Fibroblast of the conjunctiva (primary cell): ENCODE results near the gene CSDE1.

Source experiments
- DNase-seq: peaks from one replicate; pipeline ENCODE4 v3.0.0-alpha.2; 2010; ENCODE audit warnings: low read depth

Gene CSDE1

GRCh38 chr1:114701931-114702330 is 55.9 kb downstream of the CSDE1 start:
- DNase-seq, result no peak

- no peak for DNase-seq
Observed at GRCh38 chr1:114700036-114700600, 57.7 kb downstream of the CSDE1 start.

GRCh38 chr1:114696810-114697209 is 61.0 kb downstream of the CSDE1 start:
- no peak for DNase-seq

GRCh38 chr1:114695430-114696058 is 62.2 kb downstream of the CSDE1 start, which contains the start of gene AMPD1:
AMPD1 (minus strand) TSS chr1:114695546; CDS start chr1:114695471, 75 bp downstream.
- no peak for DNase-seq

- no peak for DNase-seq
Observed at GRCh38 chr1:114694540-114695310, 63.1 kb downstream of the CSDE1 start.

GRCh38 chr1:114692947-114693346 is 64.8 kb downstream of the CSDE1 start:
- no peak for DNase-seq

- DNase-seq, result no peak
Observed at GRCh38 chr1:114691061-114691460, 66.7 kb downstream of the CSDE1 start.

GRCh38 chr1:114690148-114690547 is 67.6 kb downstream of the CSDE1 start:
- no peak for DNase-seq

- no peak for DNase-seq
Observed at GRCh38 chr1:114688526-114688925, 69.3 kb downstream of the CSDE1 start.

GRCh38 chr1:114685851-114686250 is 71.9 kb downstream of the CSDE1 start:
- no peak for DNase-seq

- no peak for DNase-seq
Observed at GRCh38 chr1:114677691-114678090, 80.1 kb downstream of the CSDE1 start.

GRCh38 chr1:114676115-114676514 is 81.7 kb downstream of the CSDE1 start:
- no peak for DNase-seq

- no peak for DNase-seq
Observed at GRCh38 chr1:114671939-114672275, 85.9 kb downstream of the CSDE1 start.

- DNase-seq, result no peak
Observed at GRCh38 chr1:114671011-114671938, 86.5 kb downstream of the CSDE1 start.

GRCh38 chr1:114670083-114671010 is 87.4 kb downstream of the CSDE1 start:
- peak; percentile 77 for DNase-seq

GRCh38 chr1:114669562-114670082 is 88.2 kb downstream of the CSDE1 start, which contains the start of gene DENND2C:
DENND2C (minus strand) TSS chr1:114670049; CDS start chr1:114625984, 44,065 bp downstream.
- DNase-seq, result no peak

- DNase-seq, result no peak
Observed at GRCh38 chr1:114668784-114669561, 88.8 kb downstream of the CSDE1 start.

- no peak for DNase-seq
Observed at GRCh38 chr1:114668373-114668772, 89.4 kb downstream of the CSDE1 start.

- DNase-seq, result no peak
Observed at GRCh38 chr1:114666954-114667353, 90.8 kb downstream of the CSDE1 start.
